RCC 7860 (cell line): Measurements from ENCODE around the gene ADD1.
"Not testable (repeated sequence)": the region's sequence is repeated elsewhere in the genome, so short reads cannot be mapped to it uniquely, and the experiment has no call there.

ENCODE experiments used
- DNase-seq: peaks from one replicate; pipeline ENCODE4 v3.0.0-alpha.2; 2015; ENCODE audit warnings: low spot score
- FAIRE-seq: peaks from 2 replicates; lab custom pipeline; 2012; peaks lifted over from hg19 to GRCh38; lab: Jason Lieb, UNC

The ADD1 gene

DNA sequence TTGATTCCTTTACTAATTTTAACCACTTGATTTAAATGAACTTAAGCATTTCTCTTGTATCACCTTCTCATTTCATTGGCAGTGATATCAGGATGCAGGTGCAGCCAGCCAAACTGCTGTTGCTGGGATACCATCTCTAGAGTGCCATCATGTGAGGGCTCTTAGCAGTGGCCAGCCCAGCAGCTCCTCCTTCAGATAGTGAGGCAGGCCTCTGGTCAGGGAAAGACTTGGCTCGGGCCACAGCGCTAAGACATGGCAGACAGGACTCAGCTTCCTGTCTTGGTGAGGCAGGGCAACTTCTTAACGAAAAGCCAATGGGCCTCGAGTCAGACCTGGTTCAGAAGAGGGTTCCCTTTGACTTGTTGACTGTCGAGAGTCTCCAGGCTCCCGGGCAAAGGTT, 69.5 kb downstream of the ADD1 start:
- FAIRE-seq (no peak), DNase-seq (no peak)

DNA sequence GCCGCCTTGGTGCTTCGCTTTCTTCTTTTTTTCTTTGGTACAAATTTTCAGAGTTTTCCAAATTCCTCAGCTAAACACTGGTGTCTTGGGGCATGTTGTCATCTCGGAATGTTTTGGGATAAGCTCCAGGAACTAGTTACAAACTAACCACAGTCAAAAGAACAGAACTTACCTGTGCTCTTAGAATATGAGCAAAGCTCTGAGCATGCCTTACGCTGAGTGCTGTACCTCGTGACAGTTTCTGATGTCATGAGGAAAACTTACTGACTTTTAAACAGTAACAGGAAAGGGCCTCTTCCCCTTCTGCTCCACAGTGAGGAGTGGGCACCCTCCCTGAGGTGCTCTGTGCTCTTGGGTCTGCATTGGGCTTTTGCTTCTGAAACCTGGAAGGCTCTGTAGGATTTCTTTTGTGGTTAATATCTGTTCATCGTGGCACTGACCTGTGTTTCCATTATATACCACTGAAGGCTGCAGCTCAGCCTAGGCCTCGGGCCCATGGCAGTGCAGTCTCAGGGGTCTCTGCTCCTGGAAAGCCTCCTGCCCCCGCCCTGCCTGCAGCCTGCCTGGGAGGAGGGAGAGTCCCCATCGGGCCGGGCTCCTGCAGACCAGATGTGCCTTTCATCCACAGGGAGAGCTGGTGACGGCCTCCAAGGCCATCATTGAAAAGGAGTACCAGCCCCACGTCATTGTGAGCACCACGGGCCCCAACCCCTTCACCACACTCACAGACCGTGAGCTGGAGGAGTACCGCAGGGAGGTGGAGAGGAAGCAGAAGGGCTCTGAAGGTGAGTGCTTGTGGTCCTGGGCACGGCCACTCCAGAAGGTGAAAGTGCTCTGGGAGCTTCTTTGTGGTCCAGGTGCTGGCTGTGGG, 70.8 kb downstream of the ADD1 start:
- FAIRE-seq (no peak), DNase-seq (no peak)

DNA sequence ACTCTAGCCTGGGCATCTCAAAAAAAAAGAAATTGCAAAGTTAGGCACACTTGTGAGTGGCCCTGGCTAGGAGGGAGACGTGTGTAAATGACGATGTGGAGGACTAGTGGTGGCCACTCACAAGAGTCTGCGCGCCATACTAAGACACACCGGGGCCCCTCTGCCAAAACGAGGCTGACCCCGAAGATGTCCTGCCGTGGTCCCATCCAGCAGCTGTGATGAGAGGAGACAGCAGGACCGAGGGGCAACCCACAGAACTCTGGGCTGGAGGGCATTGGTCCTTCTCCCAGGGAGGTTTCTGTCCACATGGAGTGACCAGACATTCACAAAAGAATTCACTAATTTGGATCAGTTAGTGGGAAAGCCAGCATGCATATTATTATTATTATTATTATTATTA, 72.1 kb downstream of the ADD1 start:
- FAIRE-seq (no peak), DNase-seq (no peak)

- not testable (repeated sequence) for DNase-seq, FAIRE-seq
Measured at GRCh38 chr4:2916696-2917095, 73.1 kb downstream of the ADD1 start.

DNA sequence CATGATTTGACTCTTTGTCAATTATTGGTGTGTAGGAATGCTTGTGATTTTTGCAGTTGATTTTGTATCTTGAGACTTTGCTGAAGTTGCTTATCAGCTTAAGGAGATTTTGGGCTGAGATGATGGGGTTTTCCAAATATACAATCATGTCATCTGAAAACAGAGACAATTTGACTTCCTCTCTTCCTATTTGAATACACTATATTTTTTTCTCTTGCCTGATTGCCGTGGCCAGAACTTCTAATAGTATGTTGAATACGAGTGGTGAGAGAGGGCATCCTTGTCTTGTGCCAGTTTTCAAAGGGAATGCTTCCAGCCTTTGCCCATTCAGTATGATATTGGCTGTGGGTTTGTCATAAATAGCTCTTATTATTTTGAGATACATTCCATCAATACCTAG, 74.7 kb downstream of the ADD1 start:
- not testable (repeated sequence) for FAIRE-seq, DNase-seq

DNA sequence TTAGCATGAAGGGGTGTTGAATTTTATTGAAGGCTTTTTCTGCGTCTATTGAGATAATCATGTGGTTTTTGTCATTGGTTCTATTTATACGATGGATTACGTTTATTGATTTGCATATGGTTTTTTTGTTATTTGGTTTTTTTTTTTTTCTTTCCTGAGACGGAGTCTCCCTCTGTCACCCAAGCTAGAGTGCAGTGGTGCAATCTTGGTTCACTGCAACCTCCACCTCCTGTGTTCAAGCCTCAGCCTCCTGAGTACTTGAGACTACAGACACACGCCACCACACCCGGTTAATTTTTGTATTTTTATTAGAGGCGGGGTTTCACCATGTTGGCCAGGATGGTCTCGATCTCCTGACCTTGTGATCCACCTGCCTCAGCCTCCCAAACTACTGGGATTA, 75.1 kb downstream of the ADD1 start:
- DNase-seq, FAIRE-seq: not testable (repeated sequence)

- not testable (repeated sequence) for DNase-seq, FAIRE-seq
Measured at GRCh38 chr4:2922453-2923101, 78.9 kb downstream of the ADD1 start.

DNA sequence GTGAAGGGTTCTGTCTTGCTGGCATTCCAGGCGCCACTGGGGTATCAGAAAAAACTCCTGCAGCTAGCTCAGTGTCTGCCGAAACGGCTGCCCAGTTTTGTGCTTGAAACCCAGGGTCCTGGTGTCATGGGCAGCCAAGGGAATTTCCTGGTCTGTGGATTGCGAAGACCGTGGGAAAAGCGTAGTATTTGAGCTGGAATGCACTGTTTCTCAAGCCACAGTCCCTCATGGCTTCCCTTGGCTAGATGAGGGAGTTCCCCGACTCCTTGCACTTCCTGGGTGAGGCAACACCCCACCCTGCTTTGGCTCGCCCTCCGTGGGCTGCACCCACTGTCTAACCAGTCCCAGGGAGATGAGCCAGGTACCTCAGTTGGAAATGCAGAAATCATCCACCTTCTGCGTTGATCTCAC, 79.5 kb downstream of the ADD1 start:
- no peak for DNase-seq

GRCh38 chr4:2923668-2924173, 80.1 kb downstream of the ADD1 start:
- no peak for FAIRE-seq

More for the DNA sequence above, 79.5 kb downstream of the ADD1 start:
- no peak for FAIRE-seq

DNA sequence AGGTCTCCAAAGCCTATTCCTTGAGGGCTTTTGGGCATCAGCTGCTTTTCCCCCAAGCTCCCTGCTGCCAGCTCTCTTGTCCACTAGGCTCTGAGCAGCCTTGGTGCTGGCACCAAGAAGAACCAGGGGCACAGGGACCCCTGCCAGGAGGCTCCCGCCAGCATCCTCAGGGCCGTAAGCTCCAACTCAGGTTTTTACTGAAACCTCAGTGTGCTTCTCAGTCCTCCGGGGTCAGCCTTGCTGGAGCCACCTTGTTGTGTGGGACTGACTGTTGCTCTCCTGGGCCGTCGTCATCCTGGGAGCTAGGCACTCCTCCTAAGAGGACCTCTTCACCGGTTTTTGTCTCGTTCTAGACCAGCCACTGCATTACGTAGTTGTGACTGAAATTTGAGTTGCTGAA, 80.6 kb downstream of the ADD1 start:
- no peak for DNase-seq
- FAIRE-seq: no peak

More at GRCh38 chr4:2923668-2924173, 80.1 kb downstream of the ADD1 start:
- DNase-seq: no peak

DNA sequence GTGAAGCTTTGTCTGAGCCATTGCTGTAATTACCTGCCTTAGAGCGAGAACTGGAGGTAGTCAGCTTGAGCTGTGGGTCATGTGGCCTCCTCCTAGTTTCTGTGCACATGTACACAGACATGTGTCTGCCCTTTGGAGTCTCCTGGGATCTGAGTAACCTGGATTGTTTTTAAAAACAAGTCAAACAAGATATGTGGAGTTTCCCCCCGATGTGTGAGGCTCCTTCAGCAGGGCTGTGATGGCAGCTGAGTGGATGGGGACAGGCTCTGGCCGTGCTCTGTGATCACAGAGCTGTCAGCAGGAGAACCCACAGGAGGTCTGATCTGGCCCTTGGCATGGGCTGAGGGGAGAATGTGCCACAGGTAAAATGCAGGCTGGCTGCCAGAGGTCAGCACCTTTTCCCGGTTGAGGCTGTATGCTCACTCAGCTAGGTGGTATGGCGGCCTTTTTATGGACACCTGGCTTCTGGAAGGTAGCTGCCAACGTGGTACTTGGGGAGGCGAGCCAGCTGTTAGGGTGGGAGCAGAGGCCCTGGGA, 81.2 kb downstream of the ADD1 start:
- DNase-seq (no peak), FAIRE-seq (no peak)

DNA sequence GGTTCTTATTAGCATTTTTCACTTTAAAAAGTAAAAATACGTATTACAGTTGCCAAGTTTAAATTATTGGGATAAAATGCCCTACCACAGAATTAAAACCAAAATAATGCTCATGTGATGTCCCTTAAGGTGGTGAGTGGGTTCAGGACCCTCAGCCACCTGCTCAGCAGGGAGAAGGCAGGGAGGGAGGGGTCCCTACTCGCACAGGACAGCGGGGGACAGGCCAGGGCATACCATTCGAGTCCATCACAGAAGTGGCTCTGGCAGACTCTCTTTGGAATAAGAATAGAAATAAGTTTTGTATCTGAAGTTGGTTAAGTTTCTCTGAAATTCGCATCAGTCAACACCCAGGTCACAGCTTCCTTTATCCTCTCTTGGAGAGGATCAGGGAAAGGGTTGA, 81.9 kb downstream of the ADD1 start:
- FAIRE-seq: no peak
- no peak for DNase-seq

DNA sequence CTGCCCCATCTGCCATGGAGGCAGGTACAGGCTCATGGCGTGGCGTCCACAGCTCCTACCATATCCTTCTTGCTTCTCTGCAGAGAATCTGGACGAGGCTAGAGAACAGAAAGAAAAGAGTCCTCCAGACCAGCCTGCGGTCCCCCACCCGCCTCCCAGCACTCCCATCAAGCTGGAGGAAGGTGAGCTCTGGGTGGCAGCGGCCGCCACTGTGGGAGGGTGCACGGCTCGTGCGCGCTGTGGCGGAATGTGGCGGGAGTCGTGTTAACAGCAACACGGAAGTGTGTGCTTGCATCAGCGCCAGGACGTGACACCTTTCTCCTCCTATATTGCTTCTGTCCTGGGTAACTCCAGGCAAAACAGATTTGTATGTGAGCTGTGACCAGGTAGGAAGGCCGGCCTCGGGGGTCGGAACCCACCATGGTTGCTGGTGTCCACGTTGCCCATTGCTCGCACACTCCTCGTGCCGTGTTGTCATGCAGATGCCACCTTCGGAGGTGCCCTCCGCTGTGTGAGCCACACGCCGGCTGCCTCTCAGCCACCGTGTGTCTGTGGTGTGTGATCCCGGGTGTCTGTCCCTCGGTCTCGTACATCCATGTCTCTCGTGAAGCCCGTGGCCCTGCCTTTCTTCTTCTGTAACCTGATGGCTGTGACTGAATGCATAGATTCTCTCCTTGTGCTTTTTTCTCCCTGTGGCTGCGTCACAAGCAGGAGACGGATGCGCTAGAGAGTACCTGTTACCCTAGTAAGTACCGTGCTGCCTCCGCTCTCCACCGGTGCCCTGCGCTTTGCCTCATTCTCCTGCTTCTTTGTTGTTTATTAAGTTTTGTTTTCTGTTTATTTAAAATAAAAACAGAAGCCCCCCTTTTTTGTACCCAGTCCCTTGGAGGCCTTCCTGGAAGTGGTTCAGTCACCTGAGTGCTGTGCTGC, 82.6 kb downstream of the ADD1 start:
- no peak for DNase-seq
- no peak for FAIRE-seq

DNA sequence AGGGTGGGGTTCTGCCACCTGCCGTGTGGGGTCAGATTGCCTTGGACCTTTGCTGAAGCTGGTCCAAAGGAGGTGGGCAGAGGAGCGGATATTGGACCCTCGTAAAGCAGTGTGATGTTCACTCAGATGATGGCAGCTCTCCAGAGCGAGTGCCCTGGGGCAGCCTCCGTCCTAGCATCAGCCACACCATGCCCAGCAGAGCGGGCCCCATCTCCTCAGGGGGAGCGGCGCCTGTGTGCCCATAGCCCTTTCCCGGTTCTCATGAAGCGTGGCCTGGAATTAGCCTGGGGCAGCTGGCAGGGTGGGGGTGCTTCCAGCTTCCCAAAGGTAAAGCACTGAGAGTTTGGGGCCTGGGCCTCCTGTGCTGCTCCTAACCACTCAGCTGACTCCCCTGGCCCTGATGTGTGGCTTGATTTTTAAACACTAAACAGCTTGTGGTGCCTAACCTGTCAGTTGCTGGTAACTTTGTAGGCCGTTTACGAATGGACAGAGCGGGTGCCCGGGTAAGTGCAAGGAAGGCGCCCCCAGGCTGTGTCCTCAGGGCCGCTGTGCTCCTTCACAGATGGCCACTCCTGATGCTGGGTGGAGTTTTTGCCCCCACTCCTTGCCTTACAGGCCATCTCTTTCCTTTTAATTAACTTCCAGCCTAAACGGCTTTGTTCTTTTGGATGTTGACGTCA, 83.5 kb downstream of the ADD1 start:
- no peak for DNase-seq
- FAIRE-seq: no peak

DNA sequence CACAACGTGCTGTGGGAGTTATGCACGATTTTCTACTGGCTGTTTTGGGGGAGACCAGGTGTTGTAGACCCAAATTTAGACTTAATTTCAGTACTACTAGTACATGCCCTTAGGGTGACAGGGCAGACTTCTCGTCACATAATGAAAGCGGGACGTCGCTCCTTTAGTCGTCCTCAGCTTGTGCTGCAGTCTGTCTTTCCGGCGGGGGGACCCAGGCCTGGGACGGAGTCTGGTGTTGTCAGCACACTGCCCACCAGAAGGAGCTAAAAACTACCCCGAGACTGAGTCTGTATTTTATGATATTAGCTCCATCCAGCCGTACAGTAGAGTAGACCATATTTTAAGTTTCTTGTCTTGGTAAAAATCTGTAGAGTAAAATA, 84.0 kb downstream of the ADD1 start:
- DNase-seq (no peak), FAIRE-seq (no peak)

GRCh38 chr4:2928242-2929176, 84.9 kb downstream of the ADD1 start:
- FAIRE-seq: no peak
- DNase-seq: no peak

- FAIRE-seq: no peak
Measured at GRCh38 chr4:2929469-2929868, 85.8 kb downstream of the ADD1 start.

GRCh38 chr4:2930135-2930757, 86.6 kb downstream of the ADD1 start:
- FAIRE-seq (no peak), DNase-seq (no peak)

More at GRCh38 chr4:2929469-2929868, 85.8 kb downstream of the ADD1 start:
- no peak for DNase-seq
